HG02678 (cell line): Measurements from ENCODE around the gene ELK3.
"Not testable (repeated sequence)": the region's sequence is repeated elsewhere in the genome, so short reads cannot be mapped to it uniquely, and the experiment has no call there.

ENCODE experiments used
- ATAC-seq: cut with Tn5 transposase; IDR thresholded peaks from one replicate; pipeline ENCODE4 v1.9.1; 2021; ENCODE audit warnings: mild to moderate bottlenecking, moderate library complexity; ENCODE audit not compliant: unreplicated experiment

Gene ELK3

DNA sequence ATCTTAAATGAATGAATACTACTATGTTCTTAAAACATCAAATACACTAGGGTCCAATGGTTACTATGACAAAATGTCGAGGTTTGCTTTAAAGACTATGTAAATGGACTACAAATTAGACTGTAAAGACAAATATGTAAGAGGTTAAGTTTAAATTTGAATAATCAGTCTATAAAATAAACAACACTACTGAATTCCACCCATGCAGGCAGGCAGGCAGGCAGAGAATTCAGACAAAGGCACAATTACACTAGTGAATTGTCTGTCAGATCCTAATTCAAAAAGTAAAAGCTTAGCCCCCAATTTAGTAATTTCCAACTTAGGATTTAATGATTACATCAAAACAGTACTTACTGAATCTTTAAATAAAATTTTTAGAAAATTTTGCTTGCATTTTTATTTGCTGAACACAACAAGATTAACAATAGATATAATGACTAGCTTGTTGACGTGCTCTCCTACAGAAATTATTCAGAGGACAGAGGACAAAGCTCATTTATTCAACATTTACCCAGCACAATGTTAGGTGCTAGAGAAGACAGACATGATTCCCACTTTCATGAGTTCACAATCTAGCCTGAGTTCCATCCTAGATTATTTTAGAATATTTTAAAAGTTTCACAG is 108.6 kb downstream of the ELK3 start:
- ATAC-seq: no peak

DNA sequence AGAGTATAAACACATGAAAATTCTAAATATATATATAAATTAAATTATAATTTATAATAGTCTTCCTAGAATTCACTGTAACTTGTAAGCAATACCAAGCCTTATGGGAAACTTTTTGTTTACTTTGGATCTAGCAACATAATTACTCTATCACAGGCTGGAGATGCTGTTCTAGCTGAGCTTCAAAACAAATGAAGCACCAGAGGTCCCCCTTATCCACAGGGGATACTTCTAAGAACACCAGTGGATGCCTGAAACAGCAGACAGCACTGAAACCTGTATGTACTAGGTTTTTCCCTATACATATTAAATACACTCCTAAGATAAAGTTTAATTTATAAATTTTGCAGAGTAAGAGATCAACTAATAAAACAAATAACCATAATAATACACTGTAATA is 109.5 kb downstream of the ELK3 start:
- ATAC-seq: no peak

DNA sequence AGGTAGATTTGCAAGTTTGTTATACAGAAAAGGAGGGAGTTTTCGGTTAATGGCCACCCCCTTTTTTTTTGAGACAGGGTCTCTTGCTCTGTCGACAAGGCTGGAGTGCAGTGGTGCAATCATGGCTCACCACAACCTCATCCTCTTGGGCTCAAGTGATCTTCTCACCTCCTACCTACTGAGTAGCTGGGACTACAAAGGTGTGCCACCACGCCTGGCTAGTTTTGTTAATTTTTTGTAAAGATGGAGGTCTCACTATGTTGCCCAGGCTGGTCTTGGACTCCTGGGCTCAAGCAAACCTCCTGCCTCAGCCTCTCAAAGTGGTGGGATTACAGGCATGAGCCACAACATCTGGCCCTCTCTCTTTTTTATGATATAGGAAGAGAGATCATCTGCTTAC is 111.5 kb downstream of the ELK3 start:
- ATAC-seq: no peak

DNA sequence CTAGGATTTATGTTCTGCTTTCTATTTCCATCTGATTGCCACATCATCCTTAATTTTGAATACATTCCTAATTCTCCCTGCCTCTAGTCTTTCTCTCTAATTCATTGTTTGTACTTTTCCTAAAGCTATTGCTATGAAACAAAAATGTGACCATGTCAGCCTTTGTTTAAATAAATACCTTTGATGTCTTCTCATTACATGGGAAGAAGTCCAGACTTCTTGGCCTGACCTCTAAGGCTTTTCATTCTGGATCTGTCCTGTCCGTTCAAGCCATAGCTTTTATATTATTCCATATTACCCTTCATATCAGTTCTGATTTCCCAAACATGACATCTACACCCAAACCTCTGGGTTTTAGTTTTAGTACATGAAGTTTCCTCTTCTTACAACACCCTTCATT is 114.7 kb downstream of the ELK3 start:
- no peak for ATAC-seq

DNA sequence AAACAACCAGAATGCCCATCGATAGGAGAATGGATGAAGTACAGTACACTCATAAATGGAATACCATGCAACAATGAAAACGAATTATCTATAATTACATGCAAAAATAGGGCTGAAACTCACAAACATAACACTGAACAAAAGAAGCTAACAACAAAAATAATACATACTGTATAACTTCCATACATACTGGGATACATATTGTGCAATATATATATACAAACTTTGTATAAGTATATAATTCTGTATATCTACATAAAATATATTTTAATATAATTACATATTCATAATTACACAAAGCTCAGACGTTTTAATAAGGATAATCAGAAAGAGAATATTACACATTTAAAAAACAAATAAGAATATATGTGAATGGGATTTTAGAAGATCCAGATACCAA is 115.9 kb downstream of the ELK3 start:
- no peak for ATAC-seq

DNA sequence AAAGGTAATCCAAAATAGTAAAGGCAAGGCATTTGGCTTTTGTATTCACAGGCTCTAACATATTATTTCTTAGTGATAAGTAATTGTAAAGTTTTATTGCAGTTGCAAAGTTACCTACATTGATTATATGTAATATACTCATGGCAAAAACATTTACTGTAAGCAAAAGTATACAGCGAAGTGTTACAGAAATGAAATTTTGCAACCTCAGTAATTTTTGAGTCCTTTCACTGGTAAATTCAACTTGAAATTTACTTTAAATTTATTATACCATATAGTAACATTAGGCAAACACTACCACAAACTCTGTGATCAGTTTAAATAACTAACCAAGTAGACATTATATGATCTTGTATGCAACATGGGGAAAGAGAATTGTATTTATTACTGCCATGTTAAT is 117.0 kb downstream of the ELK3 start:
- ATAC-seq: no peak

DNA sequence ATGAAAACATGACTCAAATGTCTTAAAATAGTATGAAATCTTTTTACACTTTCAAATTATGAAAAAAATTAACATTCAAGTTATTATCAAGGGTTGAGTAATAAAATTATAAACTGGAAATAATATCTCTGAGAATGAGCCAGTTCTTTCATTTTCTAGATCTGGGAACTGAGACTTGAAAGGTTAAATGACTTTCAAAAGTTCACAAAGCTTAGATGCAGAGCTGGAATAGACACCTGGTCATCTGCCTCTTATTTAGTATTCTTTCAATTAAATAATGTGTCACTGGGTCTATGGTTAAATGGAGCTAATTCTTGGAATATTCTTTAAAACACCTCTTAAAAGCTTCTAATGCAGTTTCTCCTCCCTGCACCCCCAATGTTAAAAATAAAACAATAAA is 119.4 kb downstream of the ELK3 start:
- no peak for ATAC-seq

DNA sequence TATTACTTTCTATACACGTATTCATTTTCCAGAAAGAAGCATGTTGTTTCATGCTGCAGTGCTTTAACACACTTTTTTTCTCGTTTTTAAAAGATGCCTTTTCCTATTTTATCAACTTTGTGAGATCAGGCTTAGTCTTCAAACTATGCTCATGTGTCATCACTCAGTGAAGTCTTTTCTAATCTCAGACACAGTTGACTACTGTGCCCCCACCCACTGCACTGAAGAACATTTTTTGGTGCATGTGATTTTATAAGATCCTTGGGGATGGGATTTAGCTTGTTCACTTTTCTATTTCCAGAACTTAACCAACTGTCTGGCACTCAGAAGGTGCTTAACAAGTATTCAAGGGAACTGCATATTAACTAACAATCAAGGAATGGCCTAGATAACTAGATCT is 120.5 kb downstream of the ELK3 start:
- ATAC-seq: no peak

DNA sequence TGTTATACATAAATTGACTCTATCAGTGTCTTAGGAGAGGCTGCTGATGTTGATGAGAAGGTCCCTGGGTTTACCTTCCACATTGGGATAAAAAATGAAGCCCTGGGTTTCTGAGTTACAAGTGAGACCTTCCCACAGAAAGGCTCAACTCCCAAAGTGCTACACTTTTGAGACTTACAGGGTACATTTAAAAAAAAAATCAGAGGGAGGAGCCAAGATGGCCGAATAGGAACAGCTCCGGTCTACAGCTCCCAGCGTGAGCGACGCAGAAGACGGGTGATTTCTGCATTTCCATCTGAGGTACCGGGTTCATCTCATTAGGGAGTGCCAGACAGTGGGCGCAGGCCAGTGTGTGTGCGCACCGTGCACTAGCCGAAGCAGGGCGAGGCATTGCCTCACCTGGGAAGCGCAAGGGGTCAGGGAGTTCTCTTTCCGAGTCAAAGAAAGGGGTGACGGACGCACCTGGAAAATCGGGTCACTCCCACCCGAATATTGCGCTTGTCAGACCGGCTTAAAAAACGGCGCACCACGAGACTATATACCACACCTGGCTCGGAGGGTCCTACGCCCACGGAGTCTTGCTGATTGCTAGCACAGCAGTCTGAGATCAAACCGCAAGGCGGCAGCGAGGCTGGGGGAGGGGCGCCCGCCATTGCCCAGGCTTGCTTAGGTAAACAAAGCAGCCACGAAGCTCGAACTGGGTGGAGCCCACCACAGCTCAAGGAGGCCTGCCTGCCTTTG is 121.7 kb downstream of the ELK3 start:
- ATAC-seq: not testable (repeated sequence)

DNA sequence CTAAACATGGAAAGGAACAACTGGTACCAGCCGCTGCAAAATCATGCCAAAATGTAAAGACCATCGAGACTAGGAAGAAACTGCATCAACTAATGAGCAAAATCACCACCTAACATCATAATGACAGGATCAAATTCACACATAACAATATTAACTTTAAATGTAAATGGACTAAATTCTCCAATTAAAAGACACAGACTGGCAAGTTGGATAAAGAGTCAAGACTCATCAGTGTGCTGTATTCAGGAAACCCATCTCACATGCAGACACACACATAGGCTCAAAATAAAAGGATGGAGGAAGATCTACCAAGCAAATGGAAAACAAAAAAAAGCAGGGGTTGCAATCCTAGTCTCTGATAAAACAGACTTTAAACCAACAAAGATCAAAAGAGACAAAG is 123.6 kb downstream of the ELK3 start:
- not testable (repeated sequence) for ATAC-seq
